GM12878 (cell line): ENCODE data around the gene MRPL54. TPM values are rescaled to one million over a fixed set of nuclear protein-coding genes. Genes with fewer than 3 reads are reported as not detected.

Source experiments
- ATAC-seq: fragments of 200-7000 bp; cut with Tn5 transposase; 3 replicates; pipeline ENCODE4 v1.9.1; 2020; ENCODE audit warnings: mild to moderate bottlenecking, moderate library complexity
- BruUV-seq: library from RNA; stranded (reverse); fragments of 400-500 nt; replicated peaks from 2 replicates; lab custom pipeline; 2021; lab: Mats Ljungman, UMichigan
- CTCF ChIA-PET: fragments of 300-600 bp; sonication (Branson Sonifier 250); formaldehyde crosslinking; extraction: SDS; loops from one replicate; lab custom pipeline; 2021; ENCODE audit warnings: inconsistent platforms; lab: Yijun Ruan, JAX
- POLR2A ChIA-PET: fragments of 350-600 bp; formaldehyde crosslinking; extraction: SDS; loops from one replicate; lab custom pipeline; 2021; ENCODE audit warnings: inconsistent platforms; lab: Charles Lee
- RAD21 ChIA-PET: fragments of 300-600 bp; sonication (Branson Sonifier 250); formaldehyde crosslinking; loops from one replicate; lab custom pipeline; 2023; ENCODE audit warnings: antibody characterized with exemption; ENCODE audit not compliant: unreplicated experiment; lab: Charles Lee
- SMC1A ChIA-PET: fragments of 300-600 bp; sonication (Branson Sonifier 250); formaldehyde crosslinking; loops from one replicate; lab custom pipeline; 2023; ENCODE audit not compliant: unreplicated experiment, uncharacterized antibody; lab: Charles Lee
- DNase-seq: peaks from one replicate; pipeline ENCODE4 v3.0.0-alpha.2; 2011; ENCODE audit warnings: low read depth, low spot score
- FAIRE-seq: peaks from 3 replicates; lab custom pipeline; 2011; peaks lifted over from hg19 to GRCh38; lab: Jason Lieb, UNC
- H2AFZ ChIP-seq: 2 replicates; pipeline ENCODE4 v1.6.0; 2011; ENCODE audit warnings: low read depth, low read length, control low read depth; ENCODE audit not compliant: control insufficient read depth
- H3K27ac ChIP-seq: 2 replicates; pipeline ENCODE4 v1.5.1; 2011; ENCODE audit warnings: control low read depth; ENCODE audit not compliant: control insufficient read depth, insufficient read depth
- H3K27me3 ChIP-seq, 2 experiments: replicated peaks in 1 of 2; 2 replicates each; pipeline versions ENCODE4 v1.6.0 to v1.6.1; 2011; ENCODE audit warnings: low read length in 1 of 2; ENCODE audit not compliant: control insufficient read depth in 2 of 2, insufficient read depth in 2 of 2
- H3K36me3 ChIP-seq, 2 experiments: 2 replicates each; pipeline ENCODE4 v1.5.1; 2011; ENCODE audit warnings: low read length in 1 of 2; ENCODE audit not compliant: control insufficient read depth in 2 of 2, insufficient read depth in 2 of 2
- H3K4me1 ChIP-seq: 2 replicates; pipeline ENCODE4 v1.6.1; 2011; ENCODE audit warnings: mild to moderate bottlenecking, low read length, moderate library complexity, mixed read lengths; ENCODE audit not compliant: control insufficient read depth, insufficient read depth
- H3K4me2 ChIP-seq: 2 replicates; pipeline ENCODE4 v1.6.0; 2011; ENCODE audit warnings: control low read depth; ENCODE audit not compliant: control insufficient read depth, insufficient read depth
- H3K4me3 ChIP-seq: fragments of 200-600 bp; sonication (generic); 2 replicates; pipeline ENCODE4 v1.5.1; 2016
- H3K79me2 ChIP-seq: 2 replicates; pipeline ENCODE4 v1.6.0; 2011; ENCODE audit warnings: low read length; ENCODE audit not compliant: control insufficient read depth, insufficient read depth
- H3K9ac ChIP-seq: 2 replicates; pipeline ENCODE4 v1.8.0; 2011; ENCODE audit warnings: low read length, control low read depth, mixed read lengths; ENCODE audit not compliant: control insufficient read depth, insufficient read depth
- H3K9me3 ChIP-seq: replicated peaks from 3 replicates; pipeline ENCODE4 v1.5.1; 2011; ENCODE audit warnings: mild to moderate bottlenecking, low read length; ENCODE audit not compliant: control insufficient read depth, insufficient read depth
- H4K20me1 ChIP-seq: 2 replicates; pipeline ENCODE4 v1.6.0; 2011; ENCODE audit not compliant: control insufficient read depth, insufficient read depth
- ASH2L ChIP-seq: fragments of 300-600, 200-600 bp; sonication (generic); IDR thresholded peaks from 2 replicates; pipeline ENCODE4 v1.6.1; 2017; ENCODE audit warnings: low read depth, mild to moderate bottlenecking, borderline replicate concordance
- KAT2A ChIP-seq: conservative IDR thresholded peaks from 2 replicates; pipeline ENCODE4 v1.6.1; 2011; ENCODE audit warnings: low read depth, low read length; ENCODE audit not compliant: control insufficient read depth
- NFXL1 ChIP-seq: fragments of 450-650 bp; IDR thresholded peaks from 2 replicates; pipeline ENCODE4 v1.6.1; 2017; ENCODE audit warnings: antibody characterized with exemption, mild to moderate bottlenecking, borderline replicate concordance
- NRF1 ChIP-seq: conservative IDR thresholded peaks from 2 replicates; pipeline ENCODE4 v1.6.1; 2011; ENCODE audit warnings: mild to moderate bottlenecking, low read depth, low read length, improper control_type of control experiment
- STAT1 ChIP-seq: fragments of 450-650 bp; conservative IDR thresholded peaks from 2 replicates; pipeline ENCODE4 v1.6.1; 2014; ENCODE audit warnings: antibody characterized with exemption, mild to moderate bottlenecking
- WGBS: methylation state at CpG from one replicate; pipeline ENCODE4 v1.1.6; 2016; ENCODE audit warnings: low lambda C conversion rate; ENCODE audit not compliant: insufficient replicate concordance, insufficient coverage; ENCODE audit errors: missing lambda C conversion rate; 5-methylcytosine and 5-hydroxymethylcytosine counted together
- in situ Hi-C: fragments of 300-500 bp; cut with MboI; formaldehyde crosslinking; loops from 9 replicates; pipeline ENCODE4 v1.14.3; 2018; ENCODE audit warnings: mixed read lengths
- intact Hi-C: fragments of 100-400 bp; cut with micrococcal nuclease; formaldehyde crosslinking; loops from one replicate; pipeline ENCODE4 v1.14.2; 2022; ENCODE audit not compliant: unreplicated experiment
- polyA plus RNA-seq, 11 experiments: library from polyadenylated mRNA; depleted of rRNA in 4 of 11; unstranded in 6 of 11; stranded (reverse) in 5 of 11; fragments of >200 nt; fragmentation: Nextera tagmentation in 4 of 11; fragmentation: Illumina TruSeq in 1 of 11; extraction: Ambion mirVana in 4 of 11; extraction: Trizol in 1 of 11; gene quantifications; 1 replicate in 1 of 11; 2 replicates in 10 of 11; pipeline versions ENCODE4 v1.2.1 to v1.2.3, GENCODE V29; 2011 to 2016; ENCODE audit warnings: inconsistent platforms in 2 of 11, missing spikeins in 2 of 11, low read depth in 1 of 11
- total RNA-seq, 4 experiments: library from RNA; depleted of rRNA in 3 of 4; stranded (reverse); fragments of >200 nt in 3 of 4; fragmentation: Illumina TruSeq in 1 of 4; extraction: Trizol in 1 of 4; gene quantifications; 2 replicates each; pipeline versions ENCODE4 v1.2.1 to v1.2.3, GENCODE V29; 2013 to 2021
- TF ChIP-seq, protein P1 (sequence below): IDR thresholded peaks from 2 replicates; pipeline ENCODE4 v1.6.1; 2011; ENCODE audit warnings: borderline replicate concordance, low read depth, mild to moderate bottlenecking, moderate library complexity, mixed read lengths, low read length; ENCODE audit not compliant: insufficient read depth; ENCODE audit errors: extremely low read length

MRPL54 gene
- total and polyA plus RNA-seq, 10 of the 15 experiments (the other 5 are each of a cell fraction or from before 2014, with no cell fraction given), result 3.1 to 98.7 (median 75.2) TPM

DNA sequence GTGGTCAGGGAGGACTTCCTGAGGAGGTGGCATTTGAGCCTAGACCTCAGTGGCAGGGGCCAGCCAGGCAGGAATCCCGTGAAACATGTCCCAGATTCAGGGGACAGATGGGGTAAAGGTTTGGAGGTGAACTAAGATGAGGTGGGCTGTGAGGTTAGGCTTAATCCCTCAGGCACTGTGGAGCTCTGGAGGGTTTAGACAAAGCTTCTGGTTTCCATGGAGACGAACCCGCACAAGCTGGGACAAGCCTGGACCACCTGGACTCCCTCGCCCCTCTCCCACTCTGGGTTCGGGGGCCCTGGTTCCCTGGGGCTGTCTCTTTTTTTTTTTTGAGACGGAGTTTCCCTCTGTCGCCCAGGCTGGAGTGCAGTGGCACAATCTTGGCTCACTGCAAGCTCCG lies 38.6 kb upstream of the MRPL54 start (continued):
- no peak for TF ChIP-seq KAT2A

DNA sequence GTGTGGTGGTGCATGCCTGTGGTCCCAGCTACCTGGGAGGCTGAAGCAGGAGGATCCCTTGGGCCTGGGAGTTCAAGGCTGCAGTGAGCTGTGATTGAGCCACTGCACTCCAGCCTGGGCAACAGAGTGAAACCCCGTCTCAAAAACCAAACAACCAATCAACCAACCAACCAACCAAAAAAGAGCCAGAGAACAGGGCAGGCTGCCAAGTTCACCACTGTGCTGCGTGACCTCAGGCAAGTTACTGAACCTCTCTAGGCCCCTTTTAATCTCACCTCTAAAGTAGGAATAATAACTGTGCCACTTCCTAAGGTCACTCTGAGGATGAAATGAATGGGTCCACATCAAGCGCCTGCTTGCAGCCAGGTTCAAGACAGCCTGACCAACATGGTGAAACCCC lies 37.4 kb upstream of the MRPL54 start:
- no peak overlapping the region for H2AFZ ChIP-seq
- RAD21 ChIA-PET, result interaction anchor here (0.6 to 0.7 kb wide), 2 partner anchors 15 to 264 kb away, joined by 3 read pairs; no protein-coding TSS in a partner anchor
- ATAC-seq (no peak), FAIRE-seq (no peak), DNase-seq (no peak)
- H3K4me1 ChIP-seq, result no peaks in the 10 kb centered on the region
- no peaks in the 10 kb centered on the region for H3K9me3 ChIP-seq
- no peak overlapping the region for H3K9ac ChIP-seq
- no peak overlapping the region for H3K27ac ChIP-seq
- peaks cover 1 to 3% of the 10 kb centered on the region in 2 experiments; a peak in 1 of 4 replicates for H3K27me3 ChIP-seq
- in situ Hi-C loops, result no loop called here
- TF ChIP-seq, protein P1, sequence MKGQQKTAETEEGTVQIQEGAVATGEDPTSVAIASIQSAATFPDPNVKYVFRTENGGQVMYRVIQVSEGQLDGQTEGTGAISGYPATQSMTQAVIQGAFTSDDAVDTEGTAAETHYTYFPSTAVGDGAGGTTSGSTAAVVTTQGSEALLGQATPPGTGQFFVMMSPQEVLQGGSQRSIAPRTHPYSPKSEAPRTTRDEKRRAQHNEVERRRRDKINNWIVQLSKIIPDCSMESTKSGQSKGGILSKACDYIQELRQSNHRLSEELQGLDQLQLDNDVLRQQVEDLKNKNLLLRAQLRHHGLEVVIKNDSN, result no peak
- TF ChIP-seq NFXL1, result no peak
- TF ChIP-seq STAT1, result no peak
- TF ChIP-seq NRF1, result no peak
- TF ChIP-seq ASH2L, result no peak
- H4K20me1 ChIP-seq, result no peaks in the 10 kb centered on the region
- H3K36me3 ChIP-seq, result no peaks in the 10 kb centered on the region
- intact Hi-C loops, result no loop called here
- POLR2A ChIA-PET, result no interaction called here
- CTCF ChIA-PET, result no interaction called here
- WGBS, result 31% methylated on average over 3 of the region's 3 CpGs
- no peaks in the 10 kb centered on the region for H3K79me2 ChIP-seq
- SMC1A ChIA-PET, result no interaction called here
- no peak overlapping the region for H3K4me3 ChIP-seq
- BruUV-seq, result no TSS peak
- H3K4me2 ChIP-seq, result no peak overlapping the region
